Stimulated activated CD8-positive, alpha-beta memory T cell treated with anti-CD3 and anti-CD28 coated beads, Interleukin-15, amount 100 ng/mL, for 1 hour (primary cell): Measurements from ENCODE around the gene SRC.

Experiments used
- DNase-seq: peaks from one replicate; pipeline ENCODE4 v3.0.0-alpha.2; 2020; ENCODE audit warnings: low read depth

SRC gene

GRCh38 chr20:37430044-37430443 lies 84.1 kb downstream of the SRC start:
- no peak for DNase-seq

- DNase-seq = no peak
These were observed 85.0 kb downstream of the SRC start for GRCh38 chr20:37430778-37431460.

- DNase-seq = no peak
These were observed 85.8 kb downstream of the SRC start for GRCh38 chr20:37431786-37432185.

- no peak for DNase-seq
These were observed 86.7 kb downstream of the SRC start for GRCh38 chr20:37432606-37433005.

GRCh38 chr20:37435607-37436006 lies 89.7 kb downstream of the SRC start:
- DNase-seq = no peak

GRCh38 chr20:37436527-37437186 lies 90.7 kb downstream of the SRC start:
- DNase-seq = no peak

GRCh38 chr20:37437676-37438075 lies 91.7 kb downstream of the SRC start:
- DNase-seq = no peak

- no peak for DNase-seq
These were observed 92.7 kb downstream of the SRC start for GRCh38 chr20:37438464-37439222.

- DNase-seq = no peak
These were observed 93.4 kb downstream of the SRC start for GRCh38 chr20:37439223-37439933.

- no peak for DNase-seq
These were observed 95.1 kb downstream of the SRC start for GRCh38 chr20:37441023-37441422.

- no peak for DNase-seq
These were observed 96.6 kb downstream of the SRC start for GRCh38 chr20:37442547-37442946.

GRCh38 chr20:37442986-37443385 lies 97.0 kb downstream of the SRC start:
- no peak for DNase-seq

GRCh38 chr20:37443596-37443995 lies 97.7 kb downstream of the SRC start:
- DNase-seq = no peak

GRCh38 chr20:37445041-37445440 lies 99.1 kb downstream of the SRC start:
- DNase-seq = no peak

- DNase-seq = no peak
These were observed 100.5 kb downstream of the SRC start for GRCh38 chr20:37446286-37447032.

- DNase-seq = no peak
These were observed 101.7 kb downstream of the SRC start for GRCh38 chr20:37447688-37448087.

- DNase-seq = no peak
These were observed 103.3 kb downstream of the SRC start for GRCh38 chr20:37449276-37449675.

GRCh38 chr20:37450344-37450743 lies 104.4 kb downstream of the SRC start:
- DNase-seq = no peak

GRCh38 chr20:37451616-37452015 lies 105.7 kb downstream of the SRC start:
- no peak for DNase-seq

- no peak for DNase-seq
These were observed 106.3 kb downstream of the SRC start for GRCh38 chr20:37452236-37452635.

GRCh38 chr20:37453288-37453687 lies 107.3 kb downstream of the SRC start:
- DNase-seq = no peak

- no peak for DNase-seq
These were observed 107.9 kb downstream of the SRC start for GRCh38 chr20:37453836-37454235.
